H1 (cell line): ENCODE data around the gene ZC3H18. TPM values are rescaled to one million over a fixed set of nuclear protein-coding genes. Genes with fewer than 3 reads are reported as not detected.

ENCODE experiments used
- CHD1 ChIP-seq: IDR thresholded peaks from 2 replicates; pipeline ENCODE4 v1.6.1; 2012; ENCODE audit warnings: low read depth, low read length, improper control_type of control experiment
- CREB1 ChIP-seq: IDR thresholded peaks from 2 replicates; pipeline ENCODE4 v1.6.1; 2012; ENCODE audit warnings: inconsistent platforms
- EZH2 ChIP-seq: fragments of 200-600 bp; sonication (generic); IDR thresholded peaks from 2 replicates; pipeline ENCODE4 v1.7.1; 2012; ENCODE audit warnings: low read depth, mild to moderate bottlenecking, moderate library complexity, low read length, inconsistent platforms; ENCODE audit not compliant: severe bottlenecking
- PHF8 ChIP-seq: fragments of 200-600 bp; sonication (generic); conservative IDR thresholded peaks from 2 replicates; pipeline ENCODE4 v1.7.1; 2012; ENCODE audit warnings: low read depth, mild to moderate bottlenecking, inconsistent platforms, low read length, moderate library complexity
- POU5F1 ChIP-seq: IDR thresholded peaks from 2 replicates; pipeline ENCODE4 v1.6.1; 2011; ENCODE audit warnings: low read depth, mild to moderate bottlenecking, low read length, moderate library complexity
- SP1 ChIP-seq: IDR thresholded peaks from 2 replicates; pipeline ENCODE4 v1.6.1; 2011; ENCODE audit warnings: low read depth, low read length
- TCF12 ChIP-seq: IDR thresholded peaks from 2 replicates; pipeline ENCODE4 v1.6.1; 2011; ENCODE audit warnings: low read depth, mild to moderate bottlenecking, low read length
- YY1 ChIP-seq: IDR thresholded peaks from 2 replicates; pipeline ENCODE4 v1.6.1; 2011; ENCODE audit warnings: low read depth, mild to moderate bottlenecking, low read length
- ZNF274 ChIP-seq: IDR thresholded peaks from 2 replicates; pipeline ENCODE4 v1.7.0; 2012; ENCODE audit warnings: low read length, borderline replicate concordance; ENCODE audit errors: extremely low read depth
- polyA plus RNA-seq, 7 experiments: library from polyadenylated mRNA; depleted of rRNA in 3 of 7; stranded (reverse) in 5 of 7; unstranded in 2 of 7; fragments of >200 nt in 5 of 7; fragments of 200-250 nt in 2 of 7; gene quantifications; 1 replicate in 5 of 7; 2 replicates in 1 of 7; 4 replicates in 1 of 7; pipeline versions ENCODE4 v1.2.1 to v1.2.3, GENCODE V29; 2011 to 2013; ENCODE audit warnings: missing spikeins in 2 of 7, mixed read lengths in 2 of 7
- total RNA-seq: library from RNA; stranded (reverse); fragmentation: NEBNext Ultra II Directional; extraction: Animal tissue kit (Norgen Biotek cat#: 25700); gene quantifications from 2 replicates; pipeline ENCODE4 v1.2.1, GENCODE V29; 2021
- TF ChIP-seq, protein P1 (sequence below): IDR thresholded peaks from 2 replicates; pipeline ENCODE4 v1.6.1; 2011; ENCODE audit warnings: low read length, improper control_type of control experiment

ZC3H18 gene
- total and polyA plus RNA-seq, 2 of the 8 experiments (the other 6 are each of a cell fraction or from before 2014, with no cell fraction given): 12.1 to 73.2 TPM

DNA sequence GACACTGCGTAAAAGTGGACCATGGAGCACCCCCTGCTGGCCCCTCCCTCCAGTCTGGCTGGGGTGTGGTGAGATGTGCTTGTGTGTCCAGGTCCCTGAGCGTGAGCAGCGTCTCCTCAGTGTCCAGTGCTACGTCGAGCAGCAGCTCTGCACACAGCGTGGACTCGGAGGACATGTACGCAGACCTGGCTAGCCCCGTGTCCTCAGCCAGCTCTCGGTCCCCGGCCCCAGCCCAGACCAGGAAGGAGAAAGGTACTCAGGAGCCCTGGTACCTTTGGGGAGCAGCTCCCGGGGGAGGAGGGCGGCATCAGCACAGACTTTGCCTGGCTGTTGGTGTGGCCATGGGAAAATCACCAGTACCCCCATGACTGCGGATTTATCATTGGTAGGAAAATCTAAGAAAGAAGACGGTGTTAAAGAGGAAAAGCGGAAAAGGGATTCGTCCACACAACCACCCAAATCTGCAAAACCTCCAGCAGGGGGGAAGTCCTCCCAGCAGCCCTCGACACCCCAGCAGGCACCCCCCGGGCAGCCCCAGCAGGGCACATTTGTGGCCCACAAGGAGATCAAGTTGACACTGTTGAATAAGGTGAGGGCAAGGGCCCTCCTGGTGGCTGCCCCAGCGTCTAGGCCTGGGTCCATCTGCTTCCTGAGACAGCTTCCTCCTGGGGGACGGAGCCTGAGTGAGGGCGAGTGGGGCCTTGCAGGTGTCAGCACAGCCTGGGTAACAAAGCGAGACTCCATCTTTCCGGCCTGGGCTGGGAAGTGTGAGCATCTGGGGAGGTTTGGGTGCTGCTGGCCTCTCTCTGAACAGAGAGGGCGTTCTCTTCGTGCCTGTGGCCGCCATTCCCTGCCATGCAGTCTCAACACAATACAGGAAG, 57.6 kb downstream of the ZC3H18 start (continued):
- TF ChIP-seq EZH2 (no peak), CREB1 (no peak), PHF8 (no peak), SP1 (no peak), ZNF274 (no peak), TCF12 (no peak), POU5F1 (no peak), CHD1 (no peak), YY1 (no peak)
- TF ChIP-seq, protein P1, sequence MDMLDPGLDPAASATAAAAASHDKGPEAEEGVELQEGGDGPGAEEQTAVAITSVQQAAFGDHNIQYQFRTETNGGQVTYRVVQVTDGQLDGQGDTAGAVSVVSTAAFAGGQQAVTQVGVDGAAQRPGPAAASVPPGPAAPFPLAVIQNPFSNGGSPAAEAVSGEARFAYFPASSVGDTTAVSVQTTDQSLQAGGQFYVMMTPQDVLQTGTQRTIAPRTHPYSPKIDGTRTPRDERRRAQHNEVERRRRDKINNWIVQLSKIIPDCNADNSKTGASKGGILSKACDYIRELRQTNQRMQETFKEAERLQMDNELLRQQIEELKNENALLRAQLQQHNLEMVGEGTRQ: no peak
